IPS DF 6.9 (cell line): ENCODE results near the gene HRCT1.
"Not testable (repeated sequence)": the region's sequence is repeated elsewhere in the genome, so short reads cannot be mapped to it uniquely, and the experiment has no call there.

ENCODE experiments used
- DNase-seq: peaks from one replicate; pipeline ENCODE4 v3.0.0-alpha.2; 2013; ENCODE audit warnings: low read depth, low spot score
- H3K27ac ChIP-seq: one replicate; pipeline ENCODE4 v1.5.1; 2013; ENCODE audit warnings: low read length, control low read depth
- H3K27me3 ChIP-seq: 2 replicates; pipeline ENCODE4 v1.6.1; 2013; ENCODE audit warnings: mild to moderate bottlenecking, low read length; ENCODE audit not compliant: control insufficient read depth, insufficient read depth
- H3K36me3 ChIP-seq: 2 replicates; pipeline ENCODE4 v1.6.1; 2013; ENCODE audit warnings: low read length; ENCODE audit not compliant: control insufficient read depth, insufficient read depth
- H3K4me1 ChIP-seq: 2 replicates; pipeline ENCODE4 v1.6.1; 2013; ENCODE audit warnings: low read length; ENCODE audit not compliant: control insufficient read depth, insufficient read depth
- H3K4me3 ChIP-seq: 2 replicates; pipeline ENCODE4 v1.5.1; 2013; ENCODE audit warnings: mild to moderate bottlenecking, low read length
- H3K9me3 ChIP-seq: 2 replicates; pipeline ENCODE4 v1.6.1; 2013; ENCODE audit warnings: low read length, inconsistent platforms; ENCODE audit not compliant: control insufficient read depth, insufficient read depth
- WGBS: extraction: QIAGEN DNeasy Blood & Tissue Kit; methylation state at CpG from one replicate; pipeline ENCODE4 v1.1.7; 2013; ENCODE audit warnings: mixed read lengths, missing lambda C conversion rate; ENCODE audit not compliant: insufficient read length, insufficient coverage; 5-methylcytosine and 5-hydroxymethylcytosine counted together

Gene HRCT1

DNA sequence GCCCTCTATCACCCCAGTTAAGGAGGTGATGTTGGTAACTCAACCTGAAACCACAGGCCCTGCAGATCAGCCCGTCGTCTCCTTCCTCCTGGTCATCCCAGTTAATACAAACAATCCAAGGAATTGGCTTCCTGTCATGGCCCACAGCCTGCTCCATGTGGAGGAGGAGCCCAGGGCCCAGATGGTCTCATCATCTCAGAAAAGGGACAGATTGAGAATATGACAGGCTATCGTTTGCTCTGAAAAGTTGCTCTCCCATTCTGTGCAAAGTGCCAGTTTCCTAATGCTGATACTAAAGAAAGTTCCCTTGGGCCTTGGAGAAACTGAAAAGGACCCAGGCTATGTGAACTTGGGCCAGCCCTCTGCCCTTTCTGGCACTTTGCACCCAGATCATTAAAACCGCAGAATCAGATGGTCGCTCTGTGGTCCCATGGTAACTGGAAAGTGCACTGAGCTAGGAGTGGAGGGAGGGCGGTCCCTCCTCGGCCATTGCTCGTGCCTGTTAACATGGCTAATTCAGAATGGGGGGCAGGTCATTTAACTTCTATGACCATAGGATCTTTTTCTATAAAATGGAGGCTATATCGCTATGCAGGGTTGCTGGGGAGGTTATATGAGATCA lies 2.6 kb downstream of the HRCT1 start:
- no peak for DNase-seq
- Histone ChIP-seq H3K27ac (no peak overlapping the region), H3K36me3 (no peaks in the 10 kb centered on the region), H3K4me3 (no peak overlapping the region), H3K27me3 (no peaks in the 10 kb centered on the region), H3K9me3 (no peaks in the 10 kb centered on the region), H3K4me1 (peaks cover 11% of the 10 kb centered on the region)
- WGBS: no CpG with 5 or more reads among the region's 9 CpGs

GRCh38 chr9:35909274-35909673 lies 3.3 kb downstream of the HRCT1 start, which contains the start of gene SPAAR:
Gene SPAAR, plus strand, starts transcription at chr9:35909490. Its CDS starts 974 bp downstream, at chr9:35910464.
- no CpG with 5 or more reads among the region's 11 CpGs for WGBS
- peaks cover 11% of the 10 kb centered on the region for H3K4me1 ChIP-seq
- no peaks in the 10 kb centered on the region for H3K27me3 ChIP-seq
- no peaks in the 10 kb centered on the region for H3K36me3 ChIP-seq
- no peak within 1 kb of the TSS for H3K4me3 ChIP-seq
- DNase-seq: no peak
- no peaks in the 10 kb centered on the region for H3K9me3 ChIP-seq
- no peak within 1 kb of the TSS for H3K27ac ChIP-seq

DNA sequence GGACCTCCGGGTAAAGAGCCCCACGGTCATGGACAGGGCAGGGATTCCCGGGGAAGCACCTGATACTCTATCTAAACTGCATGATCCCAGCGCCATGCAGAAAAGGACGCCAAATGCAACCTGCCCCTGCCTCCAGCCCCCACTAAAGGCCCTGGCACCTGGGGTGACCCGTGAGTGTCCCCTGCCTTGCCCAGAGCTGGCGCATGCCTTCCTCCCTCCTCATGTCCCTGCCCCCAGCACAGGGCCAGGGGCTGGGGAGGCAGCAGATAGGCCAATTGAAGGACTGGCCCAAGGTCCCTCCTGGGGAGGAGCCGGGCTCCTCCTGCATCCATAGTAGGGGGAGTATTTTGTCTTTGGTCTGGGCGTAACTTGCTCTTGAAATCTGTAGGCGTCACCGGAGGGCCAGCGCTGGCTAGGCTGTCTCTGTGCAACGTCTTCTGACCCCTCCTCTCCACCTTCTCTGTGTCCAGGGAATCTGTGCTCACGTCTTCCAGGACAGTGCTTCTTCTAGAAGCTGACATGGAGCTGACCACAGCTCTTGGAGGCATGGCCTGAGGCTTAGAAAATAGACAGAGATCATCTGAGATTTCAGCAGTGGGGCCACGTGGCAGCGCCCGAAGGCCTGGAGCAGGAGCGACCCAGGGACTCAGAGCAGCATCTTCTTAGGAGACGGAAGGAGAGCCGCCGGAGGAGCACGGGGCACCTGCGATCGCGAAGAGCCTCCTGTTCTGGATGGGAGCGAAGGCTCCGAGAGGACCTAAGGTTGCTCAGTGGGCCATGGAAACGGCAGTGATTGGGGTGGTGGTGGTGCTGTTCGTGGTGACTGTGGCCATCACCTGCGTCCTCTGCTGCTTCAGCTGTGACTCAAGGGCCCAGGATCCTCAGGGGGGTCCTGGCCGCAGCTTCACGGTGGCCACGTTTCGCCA lies 3.9 kb downstream of the HRCT1 start:
- Histone ChIP-seq H3K9me3 (no peaks in the 10 kb centered on the region), H3K4me3 (no peak overlapping the region), H3K27ac (no peak overlapping the region), H3K36me3 (no peaks in the 10 kb centered on the region), H3K27me3 (no peaks in the 10 kb centered on the region), H3K4me1 (peaks cover 11% of the 10 kb centered on the region)
- DNase-seq: no peak
- no CpG with 5 or more reads among the region's 34 CpGs for WGBS

- no peaks in the 10 kb centered on the region for H3K36me3 ChIP-seq
- WGBS: no CpG with 5 or more reads among the region's 14 CpGs
- peaks cover 13% of the 10 kb centered on the region for H3K4me1 ChIP-seq
- H3K27me3 ChIP-seq: no peaks in the 10 kb centered on the region
- H3K9me3 ChIP-seq: no peaks in the 10 kb centered on the region
- DNase-seq: no peak
- no peak overlapping the region for H3K4me3 ChIP-seq
- no peak overlapping the region for H3K27ac ChIP-seq
Measured at GRCh38 chr9:35910613-35911359, 4.8 kb downstream of the HRCT1 start.

GRCh38 chr9:35911690-35912089 lies 5.7 kb downstream of the HRCT1 start:
- H3K4me1 ChIP-seq: peaks cover 13% of the 10 kb centered on the region
- no CpG with 5 or more reads among the region's 10 CpGs for WGBS
- no peak for DNase-seq
- H3K9me3 ChIP-seq: no peaks in the 10 kb centered on the region
- H3K4me3 ChIP-seq: no peak overlapping the region
- H3K27ac ChIP-seq: no peak overlapping the region
- no peaks in the 10 kb centered on the region for H3K36me3 ChIP-seq
- H3K27me3 ChIP-seq: no peaks in the 10 kb centered on the region

- Histone ChIP-seq H3K27me3 (no peaks in the 10 kb centered on the region), H3K36me3 (no peaks in the 10 kb centered on the region), H3K4me1 (peaks cover 9% of the 10 kb centered on the region), H3K27ac (no peak overlapping the region), H3K4me3 (no peak overlapping the region), H3K9me3 (no peaks in the 10 kb centered on the region)
- WGBS: no CpG with 5 or more reads among the region's 10 CpGs
- no peak for DNase-seq
Measured at GRCh38 chr9:35912791-35913400, 6.9 kb downstream of the HRCT1 start.

GRCh38 chr9:35913429-35913828 lies 7.4 kb downstream of the HRCT1 start:
- not testable (repeated sequence) for H3K9me3 ChIP-seq, H3K4me3 ChIP-seq, H3K4me1 ChIP-seq, DNase-seq, H3K27me3 ChIP-seq, H3K27ac ChIP-seq, H3K36me3 ChIP-seq

DNA sequence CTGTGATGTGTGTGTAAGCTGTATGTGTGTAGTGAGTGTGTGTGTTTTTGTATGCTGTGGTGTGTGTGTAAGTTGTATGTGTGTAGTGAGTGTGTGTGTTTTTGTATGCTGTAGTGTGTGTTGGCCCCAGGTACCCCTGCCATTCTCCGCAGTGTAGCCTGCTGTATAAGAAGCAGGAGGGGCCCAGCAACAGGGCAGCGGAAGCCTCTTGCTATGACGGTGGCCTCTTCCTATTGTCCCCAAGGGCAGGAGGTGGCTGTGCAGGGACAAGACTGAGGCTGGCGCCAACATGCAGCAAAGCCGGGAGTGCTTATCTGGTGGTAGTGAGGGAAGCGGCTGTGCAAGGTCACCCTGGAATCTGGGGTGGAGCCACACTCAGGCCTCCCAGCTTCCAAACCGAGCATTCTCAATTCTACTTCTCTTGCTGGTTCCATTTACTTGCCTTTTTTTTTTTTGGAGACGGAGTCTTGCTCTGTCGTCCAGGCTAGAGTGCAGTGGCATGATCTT lies 8.4 kb downstream of the HRCT1 start:
- no CpG with 5 or more reads among the region's 9 CpGs for WGBS
- H3K4me3 ChIP-seq: no peak overlapping the region
- H3K4me1 ChIP-seq: peaks cover 6% of the 10 kb centered on the region; the same call in 1 of the 2 replicates
- no peaks in the 10 kb centered on the region for H3K36me3 ChIP-seq
- H3K27ac ChIP-seq: no peak overlapping the region
- H3K27me3 ChIP-seq: no peaks in the 10 kb centered on the region
- no peak for DNase-seq
- H3K9me3 ChIP-seq: no peaks in the 10 kb centered on the region

GRCh38 chr9:35915681-35916294 lies 9.8 kb downstream of the HRCT1 start:
- Histone ChIP-seq H3K9me3 (no peaks in the 10 kb centered on the region), H3K27ac (no peak overlapping the region), H3K4me3 (no peak overlapping the region), H3K4me1 (peaks cover 3% of the 10 kb centered on the region; the same call in 1 of the 2 replicates), H3K27me3 (no peaks in the 10 kb centered on the region), H3K36me3 (no peaks in the 10 kb centered on the region)
- no peak for DNase-seq
- WGBS: no CpG with 5 or more reads among the region's 16 CpGs
